ENCODE measurements around the gene TCEANC2.
"Not testable (repeated sequence)": the region's sequence is repeated elsewhere in the genome, so short reads cannot be mapped to it uniquely, and the experiment has no call there.

The TCEANC2 gene

DNA sequence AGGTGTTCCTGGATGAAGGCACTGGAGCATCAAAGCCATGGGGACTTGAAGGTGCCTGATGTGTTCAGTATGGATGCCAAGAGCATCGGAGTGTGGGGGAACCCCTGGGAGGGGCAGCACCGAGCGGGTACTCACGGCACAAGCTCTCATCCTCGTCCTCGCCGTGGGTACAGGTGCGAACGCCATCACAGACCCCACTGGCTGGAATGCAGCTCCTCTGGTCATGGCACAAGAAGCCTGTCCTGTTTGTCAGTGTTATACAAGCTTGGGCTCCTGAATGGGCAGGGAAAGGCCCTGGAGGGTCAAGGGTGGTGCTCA lies 41.4 kb upstream of the TCEANC2 start:
- Histone ChIP-seq H3K27me3 (replicated peaks; ENCODE audit: control insufficient read depth, insufficient read depth, low read length, poor library complexity, severe bottlenecking) (no peaks in the 10 kb centered on the region), H3K9me3 (ENCODE audit: control insufficient read depth, low read length) (no peaks in the 10 kb centered on the region), H3K4me3 (ENCODE audit: insufficient read depth, low read depth, low read length, poor library complexity, severe bottlenecking) (no peak overlapping the region), H3K36me3 (ENCODE audit: control insufficient read depth, insufficient read depth, low read length) (no peaks in the 10 kb centered on the region), H3K4me1 (ENCODE audit: control insufficient read depth, insufficient read depth, low read length, poor library complexity, severe bottlenecking) (no peaks in the 10 kb centered on the region), H3K27ac (ENCODE audit: insufficient read depth, low read length, poor library complexity, severe bottlenecking) (no peak overlapping the region)
- no peak for DNase-seq

DNA sequence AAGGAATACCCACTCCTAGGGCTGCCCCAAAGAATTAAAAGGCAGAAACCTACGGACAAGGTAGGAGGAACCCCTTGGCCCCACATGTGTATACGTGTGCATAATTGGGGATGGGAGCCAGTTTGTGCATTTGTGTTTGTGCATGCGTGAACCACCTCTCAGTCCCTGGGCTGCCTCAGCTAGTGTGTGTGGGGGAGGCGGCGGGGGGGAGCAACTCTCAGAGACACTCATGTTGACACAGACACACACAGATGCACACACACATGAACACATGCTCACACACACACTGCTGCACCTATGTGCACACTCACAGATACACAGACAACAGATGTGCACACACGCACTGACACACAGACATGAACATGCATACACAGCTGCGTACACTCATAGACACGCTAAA lies 40.5 kb upstream of the TCEANC2 start:
- H3K4me1 ChIP-seq (ENCODE audit: control insufficient read depth, insufficient read depth, low read length, poor library complexity, severe bottlenecking): no peaks in the 10 kb centered on the region
- no peak overlapping the region for H3K4me3 ChIP-seq (ENCODE audit: insufficient read depth, low read depth, low read length, poor library complexity, severe bottlenecking)
- H3K27me3 ChIP-seq (replicated peaks; ENCODE audit: control insufficient read depth, insufficient read depth, low read length, poor library complexity, severe bottlenecking): no peaks in the 10 kb centered on the region
- DNase-seq: no peak
- H3K27ac ChIP-seq (ENCODE audit: insufficient read depth, low read length, poor library complexity, severe bottlenecking): no peak overlapping the region
- H3K9me3 ChIP-seq (ENCODE audit: control insufficient read depth, low read length): no peaks in the 10 kb centered on the region
- no peaks in the 10 kb centered on the region for H3K36me3 ChIP-seq (ENCODE audit: control insufficient read depth, insufficient read depth, low read length)

DNA sequence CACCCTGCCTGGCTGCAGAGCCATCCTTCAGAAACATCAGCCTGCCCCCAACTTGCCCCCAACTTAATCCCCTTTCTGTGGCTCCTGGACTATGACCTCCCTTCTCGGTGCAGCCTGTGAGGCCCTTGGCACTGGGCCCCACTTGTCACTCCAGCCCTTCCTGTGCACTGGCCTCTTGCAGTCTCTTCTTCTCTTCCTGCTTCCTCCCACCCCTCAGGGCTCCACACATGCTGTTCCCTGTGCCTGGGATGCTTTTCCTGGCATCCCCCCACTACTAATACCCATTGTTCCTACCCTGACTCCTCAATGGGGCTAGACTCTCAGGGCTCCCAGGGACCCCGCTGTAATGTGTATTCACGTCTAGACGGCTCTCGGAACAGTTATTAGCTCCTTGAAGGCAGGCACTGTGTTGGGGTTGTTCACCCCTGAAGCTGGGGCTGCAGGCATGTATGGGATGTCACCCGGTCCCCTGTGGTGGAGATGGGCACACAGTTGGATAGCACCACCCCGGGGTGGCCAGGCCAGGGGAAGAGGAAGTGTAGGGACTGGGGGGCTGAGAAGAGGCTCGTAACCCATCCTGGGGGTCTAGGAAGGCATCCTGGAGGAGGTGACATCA lies 39.9 kb upstream of the TCEANC2 start:
- Histone ChIP-seq H3K9me3 (ENCODE audit: control insufficient read depth, low read length) (no peaks in the 10 kb centered on the region), H3K27me3 (replicated peaks; ENCODE audit: control insufficient read depth, insufficient read depth, low read length, poor library complexity, severe bottlenecking) (no peaks in the 10 kb centered on the region), H3K36me3 (ENCODE audit: control insufficient read depth, insufficient read depth, low read length) (no peaks in the 10 kb centered on the region), H3K27ac (ENCODE audit: insufficient read depth, low read length, poor library complexity, severe bottlenecking) (no peak overlapping the region), H3K4me3 (ENCODE audit: insufficient read depth, low read depth, low read length, poor library complexity, severe bottlenecking) (no peak overlapping the region), H3K4me1 (ENCODE audit: control insufficient read depth, insufficient read depth, low read length, poor library complexity, severe bottlenecking) (no peaks in the 10 kb centered on the region)
- DNase-seq: no peak

DNA sequence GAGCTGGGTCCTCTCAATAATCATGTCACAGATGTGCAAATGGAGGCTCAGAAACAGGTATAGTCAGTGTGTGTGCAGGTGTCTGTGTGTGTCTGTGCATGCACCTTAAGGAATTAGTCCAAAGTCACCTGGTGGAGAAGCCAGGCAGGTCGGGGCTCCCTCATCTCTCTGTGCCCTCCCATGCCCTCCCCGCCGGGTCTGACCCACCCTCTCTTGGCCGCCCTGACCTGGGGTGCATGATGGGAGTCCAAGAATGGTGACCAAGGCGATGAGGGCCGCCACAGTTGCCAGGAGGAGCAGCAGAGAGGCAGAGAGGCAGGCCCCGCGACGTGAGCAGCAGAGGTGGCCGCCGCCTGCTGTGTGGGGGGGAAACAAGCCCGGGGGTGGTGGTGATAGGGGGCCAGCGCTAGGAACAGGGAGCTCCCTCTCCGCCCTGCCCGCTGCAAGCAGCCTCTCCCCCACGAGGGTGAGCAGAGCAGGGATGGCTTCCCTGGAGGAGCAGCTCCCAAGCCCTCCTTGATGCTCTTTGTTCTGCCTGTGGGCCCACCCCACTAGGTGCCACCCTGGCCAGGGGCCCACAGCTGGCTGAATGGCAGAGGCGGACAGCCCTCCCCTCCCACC lies 39.3 kb upstream of the TCEANC2 start:
- H3K27me3 ChIP-seq (replicated peaks; ENCODE audit: control insufficient read depth, insufficient read depth, low read length, poor library complexity, severe bottlenecking): no peaks in the 10 kb centered on the region
- H3K4me1 ChIP-seq (ENCODE audit: control insufficient read depth, insufficient read depth, low read length, poor library complexity, severe bottlenecking): no peaks in the 10 kb centered on the region
- H3K9me3 ChIP-seq (ENCODE audit: control insufficient read depth, low read length): no peaks in the 10 kb centered on the region
- H3K4me3 ChIP-seq (ENCODE audit: insufficient read depth, low read depth, low read length, poor library complexity, severe bottlenecking): no peak overlapping the region
- H3K36me3 ChIP-seq (ENCODE audit: control insufficient read depth, insufficient read depth, low read length): no peaks in the 10 kb centered on the region
- H3K27ac ChIP-seq (ENCODE audit: insufficient read depth, low read length, poor library complexity, severe bottlenecking): no peak overlapping the region
- DNase-seq: no peak

DNA sequence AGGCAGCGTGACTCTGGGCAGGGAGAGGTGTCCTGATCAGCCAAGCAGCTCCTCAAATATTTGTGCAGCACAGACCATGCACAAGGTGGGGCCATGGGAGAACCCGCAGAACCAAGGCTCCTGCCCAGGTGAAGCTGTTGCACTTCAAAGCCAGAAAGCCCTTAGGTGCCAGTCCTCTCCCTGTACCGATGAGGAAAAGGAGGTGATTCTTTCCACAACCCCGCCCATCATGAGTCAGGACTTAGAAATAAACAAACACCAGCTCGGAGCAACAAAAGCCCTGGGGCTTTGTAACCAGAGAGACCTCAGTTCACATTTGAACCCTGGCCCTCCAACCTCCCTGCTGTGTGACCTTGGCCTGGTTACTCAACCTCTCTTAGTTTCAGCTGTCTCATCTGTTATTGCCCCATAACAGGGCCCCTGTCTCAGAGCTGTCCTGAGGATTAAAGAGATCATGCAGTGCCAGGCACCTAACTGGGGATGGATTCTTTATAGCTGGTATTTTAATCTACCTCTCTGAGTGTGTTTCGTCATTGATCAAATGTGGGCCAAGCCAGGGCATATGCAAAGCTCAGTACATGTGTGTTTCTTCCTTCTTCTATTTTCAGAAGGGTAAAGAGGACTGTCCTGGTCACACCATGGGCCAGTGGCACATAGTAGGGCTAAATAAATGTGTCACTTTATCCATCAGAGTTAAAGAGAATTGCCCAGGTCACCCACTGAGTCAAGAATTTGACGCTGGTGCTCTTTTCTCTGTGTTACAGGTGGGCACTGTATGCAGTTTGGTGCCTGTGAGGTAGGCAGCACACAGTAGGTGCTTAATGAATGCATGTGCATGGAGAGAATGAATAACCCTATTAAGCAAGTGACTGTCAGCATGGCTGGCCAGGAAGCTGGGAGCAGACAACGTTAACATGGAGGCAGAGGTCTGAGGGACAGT lies 36.8 kb upstream of the TCEANC2 start:
- DNase-seq: no peak
- Histone ChIP-seq H3K9me3 (ENCODE audit: control insufficient read depth, low read length) (no peaks in the 10 kb centered on the region), H3K4me1 (ENCODE audit: control insufficient read depth, insufficient read depth, low read length, poor library complexity, severe bottlenecking) (no peaks in the 10 kb centered on the region), H3K27me3 (replicated peaks; ENCODE audit: control insufficient read depth, insufficient read depth, low read length, poor library complexity, severe bottlenecking) (no peaks in the 10 kb centered on the region), H3K27ac (ENCODE audit: insufficient read depth, low read length, poor library complexity, severe bottlenecking) (no peak overlapping the region), H3K4me3 (ENCODE audit: insufficient read depth, low read depth, low read length, poor library complexity, severe bottlenecking) (no peak overlapping the region), H3K36me3 (ENCODE audit: control insufficient read depth, insufficient read depth, low read length) (no peaks in the 10 kb centered on the region)

DNA sequence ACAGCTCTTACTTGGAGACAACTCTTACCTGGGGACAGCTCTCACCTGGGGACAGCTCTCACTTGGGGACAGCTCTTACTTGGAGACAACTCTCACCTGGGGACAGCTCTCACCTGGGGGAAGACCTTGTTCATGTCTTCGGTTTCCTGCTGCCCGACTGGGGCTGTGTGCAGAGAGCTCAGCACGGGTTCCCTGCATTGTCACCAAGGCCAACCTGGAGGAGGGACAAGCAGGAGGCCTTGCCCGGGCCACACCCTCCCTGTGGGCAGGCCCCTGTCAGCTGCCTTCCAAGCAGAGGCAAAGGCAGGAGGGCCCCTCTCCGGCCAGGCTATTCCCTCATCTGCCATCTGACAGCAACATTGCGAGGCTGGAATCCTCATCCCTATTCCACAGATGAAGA lies 35.4 kb upstream of the TCEANC2 start, which contains the start of gene LDLRAD1:
TSS of gene LDLRAD1 (minus strand) at position 208 of the 400 bp plus-strand sequence. CDS start at position 134, 74 bp downstream.
- H3K36me3 ChIP-seq (ENCODE audit: control insufficient read depth, insufficient read depth, low read length): no peaks in the 10 kb centered on the region
- H3K4me1 ChIP-seq (ENCODE audit: control insufficient read depth, insufficient read depth, low read length, poor library complexity, severe bottlenecking): no peaks in the 10 kb centered on the region
- no peaks in the 10 kb centered on the region for H3K9me3 ChIP-seq (ENCODE audit: control insufficient read depth, low read length)
- H3K27me3 ChIP-seq (replicated peaks; ENCODE audit: control insufficient read depth, insufficient read depth, low read length, poor library complexity, severe bottlenecking): no peaks in the 10 kb centered on the region
- DNase-seq: no peak
- H3K27ac ChIP-seq (ENCODE audit: insufficient read depth, low read length, poor library complexity, severe bottlenecking): no peak within 1 kb of the TSS
- no peak within 1 kb of the TSS for H3K4me3 ChIP-seq (ENCODE audit: insufficient read depth, low read depth, low read length, poor library complexity, severe bottlenecking)

DNA sequence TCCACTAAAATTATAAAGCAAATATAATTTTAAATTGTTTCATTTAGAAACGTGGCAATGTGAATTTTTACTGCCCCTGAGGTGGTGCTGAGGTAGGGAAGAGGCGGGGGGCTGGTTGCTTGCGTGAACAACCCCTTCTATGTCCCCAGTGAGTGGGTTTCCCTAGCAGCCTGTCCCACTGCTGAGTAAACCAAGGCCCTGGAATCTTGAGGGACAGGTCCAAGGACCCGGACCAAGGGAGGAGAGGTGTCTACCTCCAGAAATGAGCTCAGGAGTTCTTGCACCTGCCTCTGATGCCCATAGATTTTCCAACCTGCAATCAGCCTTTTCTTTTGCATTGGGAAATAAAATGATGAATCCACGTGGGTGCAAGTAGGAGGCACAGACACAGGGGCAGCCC lies 34.8 kb upstream of the TCEANC2 start:
- Histone ChIP-seq H3K9me3 (ENCODE audit: control insufficient read depth, low read length) (no peaks in the 10 kb centered on the region), H3K4me1 (ENCODE audit: control insufficient read depth, insufficient read depth, low read length, poor library complexity, severe bottlenecking) (no peaks in the 10 kb centered on the region), H3K27me3 (replicated peaks; ENCODE audit: control insufficient read depth, insufficient read depth, low read length, poor library complexity, severe bottlenecking) (no peaks in the 10 kb centered on the region), H3K27ac (ENCODE audit: insufficient read depth, low read length, poor library complexity, severe bottlenecking) (no peak overlapping the region), H3K4me3 (ENCODE audit: insufficient read depth, low read depth, low read length, poor library complexity, severe bottlenecking) (no peak overlapping the region), H3K36me3 (ENCODE audit: control insufficient read depth, insufficient read depth, low read length) (no peaks in the 10 kb centered on the region)
- no peak for DNase-seq

DNA sequence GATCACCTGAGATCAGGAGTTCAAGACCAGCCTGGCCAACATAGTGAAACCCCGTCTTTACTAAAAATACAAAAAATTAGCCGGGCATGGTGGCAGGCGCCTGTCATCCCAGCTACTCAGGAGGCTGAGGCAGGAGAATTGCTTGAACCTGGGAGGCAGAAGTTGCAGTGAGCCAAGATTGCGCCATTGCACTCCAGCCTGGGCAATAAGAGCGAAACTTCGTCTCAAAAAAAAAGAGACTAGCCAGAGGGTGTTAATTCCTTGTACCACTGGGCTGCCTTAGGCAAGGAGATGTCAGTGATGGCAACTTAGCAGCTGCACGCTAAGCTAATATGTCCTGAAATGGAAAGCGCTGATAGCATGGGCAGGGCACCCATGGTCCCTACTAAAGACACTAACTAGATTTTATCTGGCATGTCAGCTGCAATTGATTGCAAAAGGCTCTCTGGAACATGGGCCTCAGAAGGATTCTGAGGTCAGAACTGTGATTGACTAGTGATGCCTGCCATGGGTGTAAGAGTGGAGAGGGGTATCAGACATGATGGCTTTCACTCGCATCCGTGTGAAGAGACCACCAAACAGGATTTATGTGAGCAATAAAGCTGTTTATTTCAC lies 33.7 kb upstream of the TCEANC2 start:
- not testable (repeated sequence) for H3K4me1 ChIP-seq (ENCODE audit: control insufficient read depth, insufficient read depth, low read length, poor library complexity, severe bottlenecking); DNase-seq; H3K27ac ChIP-seq (ENCODE audit: insufficient read depth, low read length, poor library complexity, severe bottlenecking); H3K9me3 ChIP-seq (ENCODE audit: control insufficient read depth, low read length); H3K4me3 ChIP-seq (ENCODE audit: insufficient read depth, low read depth, low read length, poor library complexity, severe bottlenecking); H3K36me3 ChIP-seq (ENCODE audit: control insufficient read depth, insufficient read depth, low read length); H3K27me3 ChIP-seq (replicated peaks; ENCODE audit: control insufficient read depth, insufficient read depth, low read length, poor library complexity, severe bottlenecking)

DNA sequence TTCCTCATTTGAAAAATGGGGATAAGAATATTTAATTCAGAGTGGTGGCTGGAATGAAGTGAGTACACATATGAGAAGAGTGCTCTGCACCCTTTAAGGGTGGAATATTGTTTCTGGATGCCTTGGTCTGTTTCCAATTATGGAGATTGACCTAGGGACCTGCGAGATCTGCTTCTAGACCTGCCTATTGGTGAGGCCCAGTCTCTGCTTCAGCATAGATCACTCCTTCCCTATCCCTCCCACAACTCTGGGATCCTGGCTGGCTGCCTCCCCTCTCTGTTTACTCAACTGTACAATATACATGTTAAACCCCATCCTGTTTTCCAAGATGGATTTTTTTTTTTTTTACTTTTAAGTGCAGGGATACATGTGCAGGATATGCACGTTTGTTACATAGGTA lies 29.1 kb upstream of the TCEANC2 start:
- H3K27ac ChIP-seq (ENCODE audit: insufficient read depth, low read length, poor library complexity, severe bottlenecking): no peak overlapping the region

DNA sequence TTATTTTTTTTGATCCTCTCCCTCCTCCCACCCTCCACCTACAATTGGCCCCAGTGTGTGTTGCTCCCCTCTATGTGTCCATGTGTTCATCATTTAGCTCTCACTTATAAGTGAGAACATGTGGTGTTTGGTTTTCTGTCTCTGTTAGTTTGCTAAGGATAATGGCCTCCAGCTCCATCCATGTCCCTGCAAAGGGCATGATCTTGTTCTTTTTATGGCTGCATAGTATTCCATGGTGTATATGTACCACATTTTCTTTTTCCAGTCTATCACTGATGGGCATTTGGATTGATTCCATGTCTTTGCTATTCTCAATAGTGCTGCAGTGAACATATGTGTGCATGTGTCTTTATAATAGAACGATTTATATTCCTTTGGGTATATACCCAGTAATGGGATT lies 28.6 kb upstream of the TCEANC2 start:
- not testable (repeated sequence) for H3K27ac ChIP-seq (ENCODE audit: insufficient read depth, low read length, poor library complexity, severe bottlenecking); H3K9me3 ChIP-seq (ENCODE audit: control insufficient read depth, low read length); H3K4me3 ChIP-seq (ENCODE audit: insufficient read depth, low read depth, low read length, poor library complexity, severe bottlenecking); DNase-seq; H3K27me3 ChIP-seq (replicated peaks; ENCODE audit: control insufficient read depth, insufficient read depth, low read length, poor library complexity, severe bottlenecking); H3K4me1 ChIP-seq (ENCODE audit: control insufficient read depth, insufficient read depth, low read length, poor library complexity, severe bottlenecking); H3K36me3 ChIP-seq (ENCODE audit: control insufficient read depth, insufficient read depth, low read length)

More for the DNA sequence above, 29.1 kb upstream of the TCEANC2 start:
- H3K4me3 ChIP-seq (ENCODE audit: insufficient read depth, low read depth, low read length, poor library complexity, severe bottlenecking): no peak overlapping the region
- H3K4me1 ChIP-seq (ENCODE audit: control insufficient read depth, insufficient read depth, low read length, poor library complexity, severe bottlenecking): no peaks in the 10 kb centered on the region
- no peaks in the 10 kb centered on the region for H3K27me3 ChIP-seq (replicated peaks; ENCODE audit: control insufficient read depth, insufficient read depth, low read length, poor library complexity, severe bottlenecking)
- H3K9me3 ChIP-seq (ENCODE audit: control insufficient read depth, low read length): no peaks in the 10 kb centered on the region
- no peaks in the 10 kb centered on the region for H3K36me3 ChIP-seq (ENCODE audit: control insufficient read depth, insufficient read depth, low read length)
- DNase-seq: no peak
